Epithelial cell of proximal tubule (primary cell): ENCODE results near the gene SNX30. TPM values are rescaled to one million over a fixed set of nuclear protein-coding genes. Genes with fewer than 3 reads are reported as not detected.

Experiments
- DNase-seq: peaks from one replicate; pipeline ENCODE4 v3.0.0-alpha.2; 2011; ENCODE audit warnings: low read depth
- H3K4me3 ChIP-seq: 2 replicates; pipeline ENCODE4 v1.5.1; 2011; ENCODE audit warnings: low read depth, mild to moderate bottlenecking, low read length
- total RNA-seq: library from RNA; depleted of rRNA; stranded (reverse); fragments of >200 nt; gene quantifications from 2 replicates; pipeline ENCODE4 v1.2.3, GENCODE V29; 2015
- TF ChIP-seq, protein P1 (sequence below): conservative IDR thresholded peaks from 2 replicates; pipeline ENCODE4 v1.5.1; 2012; ENCODE audit warnings: low read depth, mild to moderate bottlenecking, low read length

SNX30 gene
- total RNA-seq, 1 donor from 2014 or later, result 6.9 TPM

DNA sequence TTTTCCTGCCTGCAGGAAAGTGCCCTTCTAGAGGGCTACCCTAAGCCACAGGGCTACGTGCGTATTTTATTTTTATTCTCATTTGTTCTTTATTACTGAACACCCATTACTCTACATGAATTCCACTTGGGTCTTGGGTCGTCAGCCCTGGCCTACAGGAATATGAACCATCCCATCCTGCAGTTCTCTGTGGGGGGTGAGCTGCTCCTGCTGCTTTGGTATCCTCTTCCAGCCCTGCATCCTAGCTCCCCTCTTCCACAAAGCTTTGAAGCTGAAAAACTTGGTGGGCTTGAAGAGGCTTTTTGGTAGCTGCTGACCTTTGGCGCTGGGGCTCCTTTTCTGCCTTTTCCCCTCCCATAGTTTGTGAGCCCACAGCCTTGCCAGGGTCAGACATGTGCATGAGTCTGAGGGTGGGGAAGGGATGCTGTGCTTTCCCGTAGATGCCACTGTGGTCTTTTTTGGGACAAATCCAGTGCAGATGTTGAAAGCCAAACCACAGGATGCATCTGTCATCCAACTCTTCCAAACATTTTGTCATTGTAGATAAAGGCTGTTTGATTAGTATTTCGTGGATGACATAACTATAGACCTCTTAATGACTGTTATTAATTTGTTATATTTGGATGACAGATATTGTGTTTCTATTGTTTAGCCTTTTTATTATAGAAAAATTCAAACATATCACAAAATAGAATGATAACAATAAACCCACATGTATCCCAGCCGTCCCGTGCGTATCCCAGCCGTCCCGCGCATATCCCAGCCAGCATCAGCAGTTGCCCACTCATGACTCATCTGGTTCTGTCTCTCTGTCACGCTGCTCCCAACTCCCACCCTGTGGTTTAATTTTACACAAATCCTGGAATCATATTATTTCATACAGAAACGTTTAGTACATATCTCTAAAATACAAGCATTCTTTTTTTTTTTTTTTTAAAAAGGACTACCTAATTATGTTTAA, 96.2 kb downstream of the SNX30 start:
- TF ChIP-seq, protein P1, sequence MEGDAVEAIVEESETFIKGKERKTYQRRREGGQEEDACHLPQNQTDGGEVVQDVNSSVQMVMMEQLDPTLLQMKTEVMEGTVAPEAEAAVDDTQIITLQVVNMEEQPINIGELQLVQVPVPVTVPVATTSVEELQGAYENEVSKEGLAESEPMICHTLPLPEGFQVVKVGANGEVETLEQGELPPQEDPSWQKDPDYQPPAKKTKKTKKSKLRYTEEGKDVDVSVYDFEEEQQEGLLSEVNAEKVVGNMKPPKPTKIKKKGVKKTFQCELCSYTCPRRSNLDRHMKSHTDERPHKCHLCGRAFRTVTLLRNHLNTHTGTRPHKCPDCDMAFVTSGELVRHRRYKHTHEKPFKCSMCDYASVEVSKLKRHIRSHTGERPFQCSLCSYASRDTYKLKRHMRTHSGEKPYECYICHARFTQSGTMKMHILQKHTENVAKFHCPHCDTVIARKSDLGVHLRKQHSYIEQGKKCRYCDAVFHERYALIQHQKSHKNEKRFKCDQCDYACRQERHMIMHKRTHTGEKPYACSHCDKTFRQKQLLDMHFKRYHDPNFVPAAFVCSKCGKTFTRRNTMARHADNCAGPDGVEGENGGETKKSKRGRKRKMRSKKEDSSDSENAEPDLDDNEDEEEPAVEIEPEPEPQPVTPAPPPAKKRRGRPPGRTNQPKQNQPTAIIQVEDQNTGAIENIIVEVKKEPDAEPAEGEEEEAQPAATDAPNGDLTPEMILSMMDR, result no peak
- DNase-seq, result no peak
- H3K4me3 ChIP-seq, result no peak overlapping the region

DNA sequence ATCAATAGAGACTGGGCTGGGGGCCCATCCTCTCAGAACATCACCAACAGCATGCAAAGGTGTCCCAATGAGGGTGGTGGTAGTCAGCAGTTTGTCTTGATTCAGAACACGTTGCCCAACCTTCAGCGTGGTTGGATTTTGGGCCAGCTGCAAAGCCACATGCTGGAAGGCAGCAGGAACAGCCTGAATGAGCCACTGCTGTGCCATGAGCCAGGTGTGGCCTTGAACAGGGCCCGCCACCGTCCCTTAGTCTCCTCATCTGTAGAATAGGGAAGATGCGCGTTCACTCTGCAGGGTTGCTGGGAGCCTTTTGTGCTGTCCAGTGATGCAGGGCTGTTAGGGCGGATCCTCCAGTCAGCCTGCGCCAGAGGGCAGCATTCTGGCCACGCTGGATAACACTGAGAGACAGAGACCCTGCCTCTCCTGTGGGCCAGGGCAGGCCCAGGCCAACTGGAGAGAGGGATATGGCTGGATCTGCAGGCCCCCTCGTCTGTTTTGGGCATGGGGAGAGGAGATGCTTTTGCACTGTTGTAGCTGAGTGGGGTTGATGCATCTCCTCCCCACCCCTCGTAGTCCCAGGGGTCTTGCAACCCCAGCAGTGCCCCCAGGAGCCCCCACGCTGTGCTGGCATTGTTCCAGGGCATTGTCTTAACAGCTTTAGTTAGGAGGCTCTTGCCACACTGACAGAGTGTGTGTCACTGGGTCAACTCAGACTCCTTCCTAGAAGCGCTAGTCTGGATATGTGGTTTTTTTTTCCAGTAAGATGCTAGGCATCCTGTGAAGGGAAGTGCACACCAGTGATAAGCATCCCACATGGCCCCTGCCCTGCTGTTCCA, 98.0 kb downstream of the SNX30 start:
- H3K4me3 ChIP-seq, result no peak overlapping the region
- no peak for DNase-seq
- TF ChIP-seq, protein P1, result no peak

DNA sequence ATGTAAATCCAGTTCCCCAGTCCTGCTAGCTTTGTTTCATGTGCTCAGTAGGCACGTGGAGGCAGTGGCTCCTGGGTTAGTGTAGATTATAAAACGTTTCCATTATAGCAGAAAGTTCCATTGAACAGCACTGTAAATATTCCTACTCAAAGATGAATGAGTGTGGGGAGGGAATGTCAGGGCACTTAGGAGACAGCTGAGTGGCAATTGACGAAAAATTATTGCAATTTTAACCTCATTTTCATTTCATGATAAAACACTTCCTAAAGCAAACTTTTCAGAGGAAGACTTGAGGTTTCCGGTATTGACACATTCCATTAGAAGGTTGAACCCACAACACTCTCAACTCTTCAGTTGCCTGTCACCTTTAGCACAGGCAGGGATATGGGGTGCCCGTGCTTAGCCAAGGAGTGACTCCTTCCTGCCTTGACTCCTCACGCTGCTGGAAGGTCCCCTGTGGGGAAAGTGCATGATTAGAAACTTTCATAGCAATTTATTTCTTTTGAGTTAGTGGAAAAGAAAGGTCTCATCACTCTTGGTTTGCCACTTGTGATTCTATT, 98.9 kb downstream of the SNX30 start:
- DNase-seq, result no peak
- TF ChIP-seq, protein P1, result no peak
- no peak overlapping the region for H3K4me3 ChIP-seq

DNA sequence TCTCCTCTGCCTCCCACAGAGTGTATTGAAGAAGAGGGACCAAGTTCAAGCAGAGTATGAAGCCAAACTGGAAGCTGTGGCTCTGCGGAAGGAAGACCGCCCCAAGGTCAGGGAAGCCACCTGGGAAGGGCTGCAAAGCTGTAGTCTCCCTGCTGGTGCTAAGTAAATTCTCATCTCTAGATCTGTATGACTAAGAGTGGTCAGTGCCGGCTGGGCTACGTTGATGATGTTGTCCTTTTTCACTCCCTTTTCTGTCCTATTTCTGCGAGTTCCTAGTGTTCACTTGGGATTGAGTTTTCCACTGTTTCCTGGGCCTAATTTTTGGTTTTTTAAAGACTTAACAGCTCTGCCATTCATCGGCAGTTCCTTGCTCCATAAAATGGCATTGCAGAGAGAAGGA, 100.3 kb downstream of the SNX30 start:
- DNase-seq, result no peak
- TF ChIP-seq, protein P1, result no peak
- no peak overlapping the region for H3K4me3 ChIP-seq

DNA sequence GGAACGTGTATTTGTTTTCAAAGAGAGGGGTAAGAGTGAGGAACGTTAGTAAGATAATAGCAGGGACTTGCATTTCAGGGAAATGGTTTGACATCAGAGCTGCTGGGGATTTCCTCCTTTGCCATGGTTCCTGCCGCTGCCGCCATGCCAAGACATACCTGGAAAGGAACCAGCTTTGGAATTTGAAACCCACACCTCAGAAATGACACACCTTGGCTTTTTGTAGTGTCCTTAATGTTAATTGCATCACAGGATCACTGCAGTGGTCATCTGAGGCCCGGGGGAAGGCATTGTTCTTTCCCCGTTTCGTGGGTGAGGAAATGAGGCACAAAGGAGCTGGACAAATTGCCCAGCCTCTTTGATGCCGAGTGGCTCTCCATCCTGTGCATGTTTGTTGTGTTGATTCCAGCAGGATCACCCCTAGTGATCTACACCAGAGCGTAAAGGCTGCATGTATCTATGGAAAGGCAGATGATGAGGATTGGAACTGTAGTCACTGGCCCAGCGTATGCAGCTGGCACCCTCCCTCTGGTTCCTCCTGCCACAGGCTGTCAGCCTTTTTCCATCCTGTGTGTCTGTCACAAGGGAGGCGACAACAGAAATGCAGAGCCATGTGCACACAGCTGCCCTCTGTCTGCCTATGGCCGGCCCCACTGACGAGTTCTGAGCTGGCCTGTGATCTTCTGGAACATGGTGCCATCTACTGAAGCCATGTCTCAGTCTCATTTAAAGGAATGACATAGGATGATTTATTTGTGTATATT, 102.4 kb downstream of the SNX30 start:
- no peak for DNase-seq
- TF ChIP-seq, protein P1, result no peak

DNA sequence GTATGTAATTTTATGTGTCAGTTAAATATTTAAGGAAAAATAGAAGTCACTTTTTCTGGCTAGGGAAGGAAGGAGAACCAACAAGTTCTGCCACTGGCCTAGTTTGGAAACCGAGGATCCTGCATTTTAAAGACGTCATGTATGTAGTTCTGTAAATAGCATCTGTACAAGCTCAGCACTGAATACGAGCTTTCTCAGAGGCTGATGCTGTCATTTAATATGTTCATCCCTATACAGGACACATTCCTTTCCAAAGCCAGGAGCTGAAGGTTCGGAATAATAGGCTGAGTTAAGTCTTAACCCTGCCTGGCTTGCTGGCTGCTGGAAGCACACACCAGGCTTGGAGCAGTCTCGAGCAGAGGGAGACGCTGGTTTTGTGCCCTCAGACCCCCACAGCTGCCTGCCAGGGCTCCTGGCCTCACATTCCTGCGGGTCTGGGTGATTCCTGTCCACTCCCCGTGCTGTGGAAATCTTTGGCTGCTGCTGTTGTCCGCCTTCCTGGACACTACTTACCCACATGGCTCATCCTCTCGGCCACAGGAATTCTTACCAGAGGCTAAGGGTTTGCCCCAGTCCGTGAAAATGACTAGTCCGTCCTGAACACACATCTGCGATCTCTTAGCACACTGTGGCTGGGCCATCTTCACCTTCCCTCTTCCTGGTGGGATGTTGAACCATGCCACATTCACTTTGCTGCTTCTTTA, 103.5 kb downstream of the SNX30 start:
- TF ChIP-seq, protein P1, result no peak
- DNase-seq, result no peak
- H3K4me3 ChIP-seq, result no peak overlapping the region

More for the DNA sequence above, 102.4 kb downstream of the SNX30 start:
- H3K4me3 ChIP-seq, result no peak overlapping the region
